RWPE2 (cell line): ENCODE results near the gene ACAD10.
"Not testable (repeated sequence)": the region's sequence is repeated elsewhere in the genome, so short reads cannot be mapped to it uniquely, and the experiment has no call there.

ENCODE experiments used
- ATAC-seq: fragments of 200-7000 bp; cut with Tn5 transposase; 3 replicates; pipeline ENCODE4 v1.9.1; 2021; ENCODE audit warnings: low read depth
- DNase-seq: peaks from one replicate; pipeline ENCODE4 v3.0.0-alpha.2; 2020; ENCODE audit warnings: low spot score
- H3K27ac ChIP-seq: fragments of 450-650 bp; 2 replicates; pipeline ENCODE4 v1.5.1; 2017; ENCODE audit warnings: mild to moderate bottlenecking; ENCODE audit not compliant: poor library complexity, severe bottlenecking
- H3K27me3 ChIP-seq: fragments of 250-450 bp; sonication (Bioruptor Pico); 2 replicates; pipeline ENCODE4 v1.5.1; 2021; ENCODE audit warnings: mild to moderate bottlenecking, moderate library complexity; ENCODE audit not compliant: insufficient read depth, poor library complexity, severe bottlenecking
- H3K36me3 ChIP-seq: fragments of 250-450 bp; sonication (Bioruptor Pico); 2 replicates; pipeline ENCODE4 v1.5.1; 2020; ENCODE audit warnings: low read depth, mild to moderate bottlenecking, moderate library complexity
- H3K4me1 ChIP-seq: fragments of 250-450 bp; sonication (Bioruptor Pico); 2 replicates; pipeline ENCODE4 v1.5.1; 2021; ENCODE audit warnings: mild to moderate bottlenecking, moderate library complexity; ENCODE audit not compliant: insufficient read depth, poor library complexity, severe bottlenecking
- H3K4me3 ChIP-seq: fragments of 250-450 bp; sonication (Bioruptor Pico); 2 replicates; pipeline ENCODE4 v1.5.1; 2021; ENCODE audit warnings: mild to moderate bottlenecking, moderate library complexity; ENCODE audit not compliant: severe bottlenecking
- H3K9me3 ChIP-seq: fragments of 250-450 bp; sonication (Bioruptor Pico); 2 replicates; pipeline ENCODE4 v1.5.1; 2021; ENCODE audit warnings: mild to moderate bottlenecking, moderate library complexity; ENCODE audit not compliant: severe bottlenecking
- CTCF ChIP-seq: fragments of 450-650 bp; IDR thresholded peaks from one replicate; pipeline ENCODE4 v1.5.1; 2017; ENCODE audit warnings: mild to moderate bottlenecking, moderate library complexity; ENCODE audit not compliant: poor library complexity, severe bottlenecking

The ACAD10 gene

GRCh38 chr12:111733340-111733915, 47.6 kb downstream of the ACAD10 start:
- H3K27me3 ChIP-seq = no peaks in the 10 kb centered on the region
- H3K36me3 ChIP-seq = peaks cover 42% of the 10 kb centered on the region
- H3K9me3 ChIP-seq = no peaks in the 10 kb centered on the region
- H3K4me3 ChIP-seq = no peak overlapping the region
- H3K27ac ChIP-seq = no peak overlapping the region
- no peak for TF ChIP-seq CTCF
- H3K4me1 ChIP-seq = no peaks in the 10 kb centered on the region
- no peak for DNase-seq
- no peak for ATAC-seq

GRCh38 chr12:111739524-111739923, 53.7 kb downstream of the ACAD10 start:
- peaks cover 22% of the 10 kb centered on the region for H3K36me3 ChIP-seq
- not testable (repeated sequence) for H3K4me3 ChIP-seq, DNase-seq, H3K27ac ChIP-seq, ATAC-seq, H3K27me3 ChIP-seq, H3K9me3 ChIP-seq, H3K4me1 ChIP-seq

GRCh38 chr12:111741235-111741812, 55.5 kb downstream of the ACAD10 start:
- no peak for TF ChIP-seq CTCF
- no peaks in the 10 kb centered on the region for H3K27me3 ChIP-seq
- ATAC-seq (no peak), DNase-seq (no peak)
- no peak overlapping the region for H3K27ac ChIP-seq
- no peak overlapping the region for H3K4me3 ChIP-seq
- H3K9me3 ChIP-seq = no peaks in the 10 kb centered on the region
- H3K36me3 ChIP-seq = peaks cover 26% of the 10 kb centered on the region
- H3K4me1 ChIP-seq = no peaks in the 10 kb centered on the region

DNA sequence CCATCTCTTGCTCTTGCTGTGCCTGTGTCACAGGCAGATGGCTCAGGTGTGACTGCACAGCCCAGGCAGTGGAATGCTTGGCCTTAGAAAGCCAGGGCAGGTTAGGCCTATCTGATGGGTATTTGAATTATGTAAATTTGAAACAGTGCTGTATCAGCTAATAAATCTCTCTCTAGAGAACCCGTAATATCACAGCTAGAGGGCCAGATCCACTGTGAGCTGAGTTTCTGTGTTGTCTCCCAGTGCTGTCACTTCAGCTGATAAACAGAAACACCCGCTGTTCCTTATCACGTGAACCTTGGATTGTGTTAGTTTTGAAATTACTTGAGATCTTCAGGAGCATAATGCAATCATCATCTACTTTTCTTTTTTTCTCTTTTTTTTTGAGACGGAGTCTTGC, 59.4 kb downstream of the ACAD10 start:
- H3K36me3 ChIP-seq = peaks cover 17% of the 10 kb centered on the region
- H3K4me3 ChIP-seq = no peak overlapping the region
- no peak overlapping the region for H3K27ac ChIP-seq
- TF ChIP-seq CTCF = no peak
- H3K4me1 ChIP-seq = no peaks in the 10 kb centered on the region
- no peaks in the 10 kb centered on the region for H3K9me3 ChIP-seq
- no peaks in the 10 kb centered on the region for H3K27me3 ChIP-seq
- ATAC-seq (no peak), DNase-seq (no peak)

- ATAC-seq = no peak
- H3K27ac ChIP-seq = no peak overlapping the region
- no peak for DNase-seq
- no peak for TF ChIP-seq CTCF
- H3K9me3 ChIP-seq = no peaks in the 10 kb centered on the region
- H3K4me1 ChIP-seq = no peaks in the 10 kb centered on the region
- no peaks in the 10 kb centered on the region for H3K27me3 ChIP-seq
- no peak overlapping the region for H3K4me3 ChIP-seq
- H3K36me3 ChIP-seq = peaks cover 25% of the 10 kb centered on the region
Observed at GRCh38 chr12:111747333-111747732, 61.5 kb downstream of the ACAD10 start.
